22Rv1 (cell line): Measurements from ENCODE around the gene TMEM212.

Experiments used
- H3K27ac ChIP-seq: fragments of 450-650 bp; 2 replicates; pipeline ENCODE4 v1.5.1; 2017
- CTCF ChIP-seq: fragments of 450-650 bp; IDR thresholded peaks from 2 replicates; pipeline ENCODE4 v1.5.1; 2017; ENCODE audit warnings: mild to moderate bottlenecking
- ZFX ChIP-seq: fragments of 450-650 bp; IDR thresholded peaks from 2 replicates; pipeline ENCODE4 v1.6.1; 2017; ENCODE audit warnings: antibody characterized with exemption, borderline replicate concordance

The TMEM212 gene

DNA sequence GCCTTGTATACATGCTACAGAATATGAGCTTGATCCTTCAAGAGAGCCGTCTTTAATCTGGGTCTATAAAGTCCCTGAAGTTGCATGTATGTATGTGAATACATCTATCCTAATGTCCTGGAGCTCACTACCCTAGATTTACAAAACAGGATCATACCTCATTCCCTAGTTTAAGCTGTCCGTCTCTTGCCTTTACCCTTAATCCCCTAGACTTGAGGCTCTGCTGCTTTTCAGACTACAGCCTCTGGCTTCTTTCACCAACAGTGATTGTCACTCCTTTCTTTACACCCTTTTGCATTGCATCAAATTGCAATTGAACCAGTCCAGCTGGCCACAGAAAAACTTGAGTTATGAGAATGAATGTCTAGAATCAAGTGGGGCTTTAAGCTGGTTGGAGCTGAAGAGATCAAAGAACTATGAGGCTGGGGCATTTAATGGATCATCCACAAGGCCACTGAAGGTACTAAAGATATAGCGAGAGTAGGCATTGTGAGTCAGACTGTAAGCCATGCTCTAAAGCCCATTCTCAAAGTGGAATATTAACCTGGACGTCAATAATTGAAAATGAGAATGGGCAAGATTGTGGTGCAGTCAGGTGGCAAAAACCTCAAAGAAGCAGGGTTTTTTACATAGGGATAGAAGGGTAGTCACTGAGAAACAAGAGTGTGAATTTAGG, 20.6 kb upstream of the TMEM212 start:
- no peak overlapping the region for H3K27ac ChIP-seq
- TF ChIP-seq ZFX (no peak), CTCF (no peak)

DNA sequence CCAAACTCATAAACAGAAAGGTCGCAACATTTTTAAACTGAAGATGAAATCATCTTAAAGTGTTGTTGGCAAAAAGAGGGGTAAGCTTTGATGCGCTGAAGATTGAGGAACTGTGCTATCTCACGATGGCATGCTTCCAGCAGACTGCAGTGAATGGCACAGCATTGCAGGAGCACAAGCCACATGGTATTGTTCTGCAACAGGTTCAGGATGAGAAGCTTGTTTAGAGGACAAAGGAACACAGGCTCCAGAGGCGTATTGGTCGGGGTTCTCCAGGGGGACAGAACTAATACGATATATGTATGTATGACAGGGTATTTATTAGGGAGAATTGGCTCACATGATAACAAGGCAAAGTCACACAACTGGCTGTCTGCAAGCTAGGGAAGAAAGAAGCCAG, 19.0 kb upstream of the TMEM212 start:
- TF ChIP-seq CTCF = no peak
- no peak overlapping the region for H3K27ac ChIP-seq

- TF ChIP-seq CTCF (no peak), ZFX (no peak)
- H3K27ac ChIP-seq = no peak overlapping the region
Measured at GRCh38 chr3:171824824-171825221, 18.3 kb upstream of the TMEM212 start.

GRCh38 chr3:171825222-171825828, 17.8 kb upstream of the TMEM212 start:
- TF ChIP-seq ZFX (no peak), CTCF (no peak)
- H3K27ac ChIP-seq = no peak overlapping the region

- no peak overlapping the region for H3K27ac ChIP-seq
- TF ChIP-seq ZFX = no peak
- no peak for TF ChIP-seq CTCF
Measured at GRCh38 chr3:171827385-171827784, 15.8 kb upstream of the TMEM212 start.

DNA sequence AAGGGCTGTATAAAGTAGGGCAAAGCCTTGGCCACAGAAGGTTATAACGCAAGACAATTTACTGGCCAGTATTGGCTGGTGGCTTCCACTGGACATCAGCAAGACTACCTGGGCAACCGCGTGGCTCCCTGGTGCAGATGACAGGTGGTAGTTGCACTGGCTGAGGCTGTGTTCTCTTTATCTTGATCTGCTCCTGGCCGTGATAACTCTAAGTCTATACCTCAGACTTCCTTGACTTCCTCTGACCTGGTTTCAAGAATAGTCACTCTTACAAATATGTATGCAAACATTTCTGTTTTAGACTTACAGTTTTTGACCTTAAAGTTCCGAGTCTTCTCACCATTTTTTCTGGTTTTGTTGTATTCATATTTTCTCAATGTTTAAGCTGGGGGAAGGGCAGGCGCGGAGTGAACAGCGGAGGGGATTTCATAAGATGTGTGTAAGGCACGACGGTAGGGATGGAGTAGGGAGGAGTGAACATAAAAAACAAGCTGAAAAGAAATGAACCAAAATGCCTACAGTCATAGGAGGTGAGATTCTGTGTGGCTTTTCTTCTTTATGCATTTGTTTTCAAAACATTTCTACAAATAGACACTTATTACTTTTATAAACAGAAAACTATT, 15.2 kb upstream of the TMEM212 start:
- no peak for TF ChIP-seq CTCF
- TF ChIP-seq ZFX = no peak
- H3K27ac ChIP-seq = no peak overlapping the region
